ENCODE results near the gene CD300LD.
"Not testable (repeated sequence)": the region's sequence is repeated elsewhere in the genome, so short reads cannot be mapped to it uniquely, and the experiment has no call there.

CD300LD gene

DNA sequence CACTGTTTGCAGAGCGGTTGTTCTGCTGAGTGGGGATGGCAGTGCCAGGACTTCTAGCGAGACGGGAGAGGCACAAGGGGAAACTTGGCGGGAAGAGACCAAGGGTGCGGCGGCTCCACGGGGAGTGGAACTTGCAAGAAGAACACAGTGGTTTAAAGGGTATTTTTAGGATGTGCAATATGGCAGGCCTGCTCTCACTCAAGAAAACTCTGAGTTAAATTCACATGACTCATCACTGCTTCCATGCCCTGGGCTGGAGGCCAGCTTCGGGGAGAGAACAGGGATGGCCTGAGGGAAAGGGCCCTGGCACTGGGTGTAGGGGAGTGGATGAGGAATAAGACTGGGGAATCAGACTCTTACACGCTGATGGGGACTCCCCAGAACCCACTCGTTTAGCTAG, 13.3 kb upstream of the CD300LD start:
- DNase-seq: no peak

DNA sequence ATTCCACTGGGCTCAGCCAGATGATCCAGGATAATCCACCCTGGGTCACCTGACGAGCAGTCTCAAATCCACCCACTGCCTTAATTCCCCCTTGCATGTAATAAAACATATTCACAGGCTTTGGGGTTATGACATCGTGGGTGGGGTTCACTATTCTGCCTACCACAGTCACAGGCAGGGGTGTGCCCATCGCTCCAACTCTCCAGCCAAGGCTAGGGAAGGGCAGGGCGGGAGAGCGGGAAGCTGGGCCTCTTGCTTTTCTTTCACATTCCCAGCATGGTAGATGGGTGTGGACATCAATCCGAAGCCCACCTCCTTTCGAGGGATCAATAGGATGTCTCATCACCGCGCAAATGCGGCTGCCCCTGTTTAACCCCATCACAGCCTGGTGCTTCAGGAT, 12.7 kb upstream of the CD300LD start:
- DNase-seq: no peak

DNA sequence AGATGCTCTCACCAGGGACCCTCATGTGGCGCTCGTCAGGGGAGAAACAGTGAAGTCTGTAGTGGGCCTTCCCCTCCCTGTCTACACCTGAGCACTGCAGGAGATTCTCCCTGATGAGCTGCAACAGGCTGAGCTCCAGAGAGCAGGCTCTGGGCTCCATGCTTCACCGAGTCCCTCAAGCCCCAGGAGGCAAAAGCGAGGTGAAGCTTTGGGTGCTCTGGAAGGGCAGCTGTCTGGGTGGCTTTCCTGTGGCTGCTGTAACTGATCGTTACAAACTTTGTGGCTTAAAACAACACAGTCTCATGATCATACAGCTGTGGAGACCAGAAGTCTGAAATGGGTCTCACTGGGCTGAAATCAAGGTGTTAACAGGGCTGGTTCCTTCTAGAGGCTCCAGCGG, 12.1 kb upstream of the CD300LD start:
- no peak for DNase-seq

DNA sequence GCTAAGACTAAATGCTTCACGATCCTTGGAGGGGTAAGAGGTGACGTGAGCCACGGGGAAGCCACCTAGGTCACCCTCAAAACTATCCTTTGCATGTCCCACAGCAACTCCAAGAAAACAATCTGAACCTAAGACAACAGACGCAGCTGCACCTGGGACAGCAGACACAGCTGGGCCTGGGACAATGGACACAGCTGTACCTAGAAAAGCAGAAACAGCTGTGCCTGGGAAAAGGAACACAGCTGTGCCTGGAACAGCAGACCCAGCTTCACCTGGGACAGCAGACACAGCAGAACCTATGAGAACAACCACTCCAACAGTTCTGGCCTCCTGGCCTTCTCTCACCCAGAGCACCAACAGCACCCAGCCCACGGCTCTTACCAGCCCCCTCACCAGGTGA, 11.7 kb upstream of the CD300LD start:
- no peak for DNase-seq

DNA sequence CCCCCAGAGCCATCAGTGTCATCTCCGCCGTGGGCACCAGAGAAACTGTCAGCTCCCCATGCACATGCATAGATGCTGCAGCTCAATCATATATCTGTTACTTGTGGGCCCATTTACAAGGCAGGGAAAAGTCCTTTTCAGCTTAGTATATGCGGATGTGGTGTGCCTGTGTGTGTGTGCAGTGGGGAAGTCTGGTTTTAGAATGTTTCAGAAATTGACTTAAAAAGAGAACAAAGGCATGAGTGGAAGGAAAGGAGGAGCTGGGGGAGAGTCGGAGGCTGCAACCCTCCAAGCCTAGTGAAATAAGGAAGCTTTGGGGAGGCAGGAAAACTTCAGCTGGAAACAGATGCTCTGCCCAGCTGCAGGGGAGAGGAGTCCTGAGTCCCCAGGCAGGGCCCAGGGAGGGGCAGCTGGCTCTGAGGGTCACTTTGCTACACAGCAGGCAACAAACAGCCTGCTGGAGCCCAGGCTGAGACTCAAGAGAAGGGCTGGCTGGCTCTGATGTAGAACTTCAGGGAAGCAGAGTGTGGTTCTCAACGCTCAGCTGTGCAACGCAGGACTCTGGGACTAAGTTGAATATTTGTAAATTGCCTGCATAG, 11.1 kb upstream of the CD300LD start:
- DNase-seq: no peak

DNA sequence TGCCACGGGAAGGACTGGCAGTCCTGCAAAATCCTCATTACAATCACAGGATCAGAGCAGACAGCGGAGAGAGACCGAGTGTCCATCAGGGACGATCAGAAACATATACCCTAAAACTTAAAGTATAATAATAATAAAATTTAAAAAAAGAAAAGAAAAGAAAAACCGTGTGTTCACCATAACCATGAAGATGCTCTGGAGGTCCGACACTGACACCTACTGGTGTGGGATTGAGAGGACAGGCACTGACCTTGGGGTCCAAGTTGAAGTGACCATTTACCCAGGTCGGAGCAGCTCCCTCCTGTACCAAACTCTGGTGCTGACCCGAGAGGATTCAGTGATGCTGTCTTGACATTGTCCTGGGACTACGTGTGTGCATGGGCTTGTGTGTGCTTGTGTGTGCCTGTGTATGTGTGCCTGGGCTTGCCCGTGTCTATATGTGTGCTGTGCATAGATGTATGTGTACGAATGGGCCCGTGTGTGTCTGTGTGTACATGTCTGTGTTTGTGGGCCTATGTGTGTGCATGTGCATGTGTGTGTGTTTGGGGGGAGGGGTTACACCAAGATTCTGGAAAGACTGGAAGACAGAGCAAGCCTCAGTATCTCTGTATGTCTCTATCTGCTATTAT, 10.0 kb upstream of the CD300LD start:
- DNase-seq: peak; percentile 36

DNA sequence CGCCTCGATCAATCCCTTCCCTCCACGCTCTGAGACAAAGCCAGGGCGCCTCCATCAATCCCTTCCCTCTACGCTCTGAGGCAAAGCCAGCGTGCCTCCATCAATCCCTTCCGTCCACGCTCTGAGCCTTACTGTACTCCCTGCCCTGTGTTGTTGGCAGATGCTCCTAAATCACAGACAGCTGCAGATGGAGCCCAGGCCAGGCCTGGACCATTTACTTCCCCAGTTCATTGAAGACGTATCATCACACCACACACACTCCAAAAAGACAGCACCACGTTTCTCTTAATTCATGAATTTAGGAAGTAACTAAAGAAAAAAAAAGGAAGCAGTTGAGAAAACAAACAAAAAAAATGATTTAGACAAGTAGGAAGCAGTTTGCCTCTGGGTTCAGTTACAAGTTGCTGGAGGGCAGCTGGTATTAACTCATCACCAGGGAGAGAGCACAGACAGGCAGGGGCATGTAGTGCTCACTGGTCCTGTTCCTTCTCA, 7.4 kb upstream of the CD300LD start:
- DNase-seq: no peak

GRCh38 chr17:74599023-74599399, 6.9 kb upstream of the CD300LD start:
- DNase-seq: no peak

GRCh38 chr17:74598346-74599022, 6.4 kb upstream of the CD300LD start:
- no peak for DNase-seq

DNA sequence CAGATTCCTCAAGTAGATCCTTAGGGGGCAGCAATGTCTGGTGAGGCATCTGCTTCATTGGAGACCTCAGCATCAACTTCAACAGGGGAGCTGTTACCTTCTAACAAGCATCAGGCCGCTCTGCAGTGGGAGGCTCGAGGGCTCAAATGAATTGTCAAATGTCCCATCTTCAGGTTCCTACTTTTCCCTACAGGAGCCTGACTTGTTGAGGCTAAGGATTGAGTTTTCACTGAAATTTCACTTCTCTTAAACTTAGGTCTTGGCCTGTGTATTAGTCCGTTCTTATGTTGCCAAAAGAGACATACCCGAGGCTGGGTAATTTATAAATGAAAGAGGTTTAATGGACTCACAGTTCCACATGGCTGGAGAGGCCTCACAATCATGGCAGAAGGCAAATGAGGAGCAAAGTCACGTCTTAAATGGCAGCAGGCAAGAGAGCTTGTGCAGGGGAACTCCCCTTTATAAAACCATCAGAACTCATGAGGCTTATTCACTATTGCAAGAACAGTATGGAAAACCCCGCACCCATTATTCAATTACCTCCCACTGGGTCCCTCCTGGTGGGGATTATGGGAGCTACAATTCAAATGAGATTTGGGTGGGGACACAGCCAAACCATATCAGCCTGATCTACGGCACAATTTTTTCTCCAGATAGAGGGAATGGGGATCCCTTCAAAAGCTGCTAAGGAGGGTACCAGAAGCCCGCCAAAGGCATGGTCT, 5.1 kb upstream of the CD300LD start:
- no peak for DNase-seq

- no peak for DNase-seq
Observed at GRCh38 chr17:74595037-74595750, 3.1 kb upstream of the CD300LD start.

GRCh38 chr17:74591503-74591902, 580 bp downstream of the CD300LD start:
- DNase-seq: no peak

DNA sequence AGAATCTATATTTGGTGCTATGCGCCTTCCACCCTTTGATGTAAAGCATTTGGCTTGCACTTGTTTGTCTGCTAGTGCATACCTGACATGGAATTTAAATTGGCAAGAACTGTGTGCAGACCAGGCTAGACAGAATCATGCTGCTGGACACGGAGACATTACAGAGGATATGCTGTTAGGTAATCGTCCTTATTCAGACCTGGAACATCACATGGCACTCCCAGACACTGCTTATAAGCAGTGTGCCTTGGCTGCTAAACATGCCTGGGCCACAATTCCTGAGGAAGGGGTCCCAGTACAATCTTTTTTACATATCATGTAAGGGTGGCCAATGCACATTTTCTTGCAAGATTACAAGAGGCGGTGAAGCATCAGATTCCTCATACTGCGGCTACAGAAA, 6.4 kb downstream of the CD300LD start:
- no peak for DNase-seq

GRCh38 chr17:74584292-74585060, 7.6 kb downstream of the CD300LD start:
- DNase-seq: no peak

DNA sequence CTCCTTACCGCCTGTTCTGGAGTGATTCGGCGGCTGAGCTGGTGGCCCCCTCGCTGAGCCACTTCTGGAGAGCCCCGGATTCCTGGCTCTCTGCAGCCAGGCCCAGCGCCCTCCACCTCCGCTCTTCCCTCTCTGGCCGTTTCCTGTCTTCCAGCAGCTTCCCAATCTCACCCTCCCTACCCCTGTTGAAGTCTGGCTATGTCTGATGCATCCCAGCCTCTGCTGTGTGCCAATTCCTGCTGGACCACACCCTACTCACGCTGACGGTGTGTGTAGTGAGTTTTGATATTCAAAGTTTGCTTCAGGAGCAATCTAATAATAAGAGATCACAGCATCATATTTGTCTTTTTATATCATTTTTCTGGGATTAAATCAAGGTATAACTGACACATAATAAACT, 9.4 kb downstream of the CD300LD start:
- DNase-seq: no peak

GRCh38 chr17:74579900-74580299, 12.2 kb downstream of the CD300LD start:
- no peak for DNase-seq

DNA sequence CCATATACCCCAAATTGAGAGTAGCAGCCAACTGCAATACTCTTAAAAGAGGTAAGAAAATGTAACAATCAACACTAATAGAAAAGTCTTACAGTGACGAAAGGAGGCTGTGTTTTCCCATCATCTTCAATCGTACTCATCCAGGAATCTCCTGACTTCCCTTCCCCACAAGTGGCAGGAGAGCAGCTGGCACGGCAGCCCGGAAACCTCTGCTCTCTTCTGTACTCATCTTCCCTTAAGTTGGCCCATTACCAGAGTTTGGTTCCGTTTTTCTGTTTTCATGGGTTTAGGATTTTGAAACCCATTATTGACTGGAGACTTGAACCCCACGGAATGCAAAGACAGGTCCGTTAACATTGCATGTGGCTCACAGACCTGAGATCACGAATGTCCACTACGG, 13.1 kb downstream of the CD300LD start:
- no peak for DNase-seq

DNA sequence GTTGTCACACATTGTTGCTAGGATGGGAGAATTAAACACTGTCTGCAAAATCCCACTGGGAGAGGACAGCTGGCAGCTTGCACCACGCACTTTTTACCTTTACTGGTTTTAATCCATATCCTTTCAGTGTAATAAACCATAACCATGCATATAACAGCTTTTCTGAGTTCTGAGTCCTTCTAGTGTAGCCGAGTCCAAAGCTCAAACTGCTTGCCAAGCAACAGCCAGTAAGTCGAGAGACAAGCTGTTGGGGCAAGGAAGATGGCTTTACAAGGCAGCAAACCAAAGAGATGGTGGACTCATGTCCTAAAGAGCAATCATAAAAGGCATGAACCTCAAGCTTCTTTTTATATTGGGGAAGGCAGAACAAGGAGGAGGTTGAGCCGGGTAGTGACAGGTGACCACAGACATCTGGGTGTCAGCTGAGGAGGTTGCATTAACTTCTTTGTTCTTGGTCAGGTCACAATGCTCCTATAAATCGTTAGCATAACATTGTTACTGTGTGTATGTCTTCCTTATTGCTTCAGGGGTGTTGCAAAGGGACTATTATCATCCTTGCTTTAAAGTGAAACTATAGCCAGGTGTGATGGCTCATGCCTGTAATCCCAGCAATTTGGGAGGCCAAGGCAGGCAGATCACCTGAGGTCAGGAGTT, 17.5 kb downstream of the CD300LD start:
- no peak for DNase-seq

- DNase-seq: not testable (repeated sequence)
Observed at GRCh38 chr17:74573635-74574034, 18.4 kb downstream of the CD300LD start.

DNA sequence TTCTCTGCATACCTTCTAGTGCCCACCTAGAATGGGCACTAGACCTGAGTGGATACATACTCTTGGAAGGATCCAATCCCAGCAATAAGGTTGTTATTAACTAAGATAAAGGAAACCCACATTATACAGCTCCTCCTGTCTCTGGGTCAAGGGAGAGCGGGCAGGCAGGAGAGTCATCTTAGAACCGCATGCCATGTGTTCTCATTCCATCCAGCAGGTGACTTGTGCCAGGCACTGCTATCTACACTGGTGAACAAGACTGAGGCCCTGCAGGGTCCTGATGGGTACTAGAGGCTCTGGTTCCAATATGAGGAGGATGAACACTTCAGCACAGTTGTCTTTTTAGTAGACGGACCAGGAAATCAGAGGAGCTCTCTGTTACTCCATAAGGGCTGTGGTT, 18.9 kb downstream of the CD300LD start:
- DNase-seq: no peak

DNA sequence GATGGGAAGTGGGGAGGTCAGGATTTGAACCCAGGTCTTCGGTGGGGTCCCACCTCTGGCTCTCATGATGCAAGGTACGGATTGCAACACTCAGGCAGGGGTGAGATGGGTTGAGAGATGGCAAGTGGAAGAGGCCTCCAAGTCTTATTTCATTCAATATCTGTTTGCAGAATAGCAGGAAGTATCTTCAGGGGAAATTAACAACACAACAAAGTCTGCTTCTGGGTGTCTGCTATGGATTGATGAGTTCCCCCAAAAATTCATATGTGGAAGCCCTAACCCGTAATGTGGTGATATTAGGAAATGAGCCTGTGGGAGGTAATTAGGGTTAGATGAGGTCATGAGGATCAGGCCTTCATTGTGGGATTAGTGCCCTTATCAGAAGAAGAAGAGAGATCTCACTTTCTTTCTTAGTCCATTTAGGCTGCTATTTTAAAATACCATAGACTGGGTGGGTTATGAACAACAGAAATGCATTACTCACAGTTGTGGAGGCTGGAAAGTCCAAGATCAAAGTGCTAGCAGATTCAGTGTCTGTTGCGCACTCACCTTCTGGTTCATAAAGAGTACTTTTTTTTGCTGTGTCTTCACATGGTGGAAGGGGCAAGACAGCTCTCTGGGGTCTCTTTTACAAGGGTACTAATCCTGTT, 20.3 kb downstream of the CD300LD start:
- no peak for DNase-seq
